MM.1S (cell line): ENCODE data around the gene IL2RG.

ENCODE experiments used
- CTCF ChIP-seq: fragments of 300-600 bp; sonication (generic); IDR thresholded peaks from 2 replicates; pipeline ENCODE4 v1.5.1; 2016; ENCODE audit warnings: antibody characterized with exemption, low read length, mixed read lengths
- EZH2 ChIP-seq: fragments of 300-600 bp; sonication (generic); optimal IDR thresholded peaks from 2 replicates; pipeline ENCODE3; 2017; ENCODE audit warnings: low read depth, mild to moderate bottlenecking, antibody characterized with exemption, low read length, mixed read lengths
- EZH2phosphoT487 ChIP-seq: fragments of 300-600 bp; sonication (generic); IDR thresholded peaks from 2 replicates; pipeline ENCODE4 v1.6.1; 2018; ENCODE audit warnings: antibody characterized with exemption, low read length

- TF ChIP-seq CTCF: no peak
- no peak for TF ChIP-seq EZH2
- no peak for TF ChIP-seq EZH2phosphoT487
Measured at GRCh38 chrX:71117358-71117757, 6.0 kb upstream of the IL2RG start.
